K562 treated with DMSO at 1 percent for 48 hours (cell line): ENCODE measurements around the gene RIC8A. TPM values are rescaled to one million over a fixed set of nuclear protein-coding genes. Genes with fewer than 3 reads are reported as not detected.

Experiments
- total RNA-seq: library from RNA; unstranded; fragments of 300-600 nt; gene quantifications from 2 replicates; pipeline ENCODE4 v1.2.3, GENCODE V29; 2022; ENCODE audit warnings: low replicate concordance; ENCODE audit errors: extremely low read depth

The RIC8A gene
- total RNA-seq, result not detected in 2 replicates

GRCh38 chr11:207208-207862 lies at the start of gene RIC8A, which contains the start of gene BET1L:
TSS of gene RIC8A (plus strand) at chr11:207708. CDS start at chr11:208855, 1,147 bp downstream.
TSS of gene BET1L (minus strand) at chr11:207399. CDS start at chr11:207321, 78 bp downstream.

GRCh38 chr11:192674-193128 lies 14.8 kb upstream of the RIC8A start, which contains the start of gene SCGB1C1:
TSS of gene SCGB1C1 (plus strand) at chr11:193078. CDS start at chr11:193100, 22 bp downstream.

GRCh38 chr11:235997-236773 lies 28.7 kb downstream of the RIC8A start, which contains the start of gene SIRT3:
TSS of gene SIRT3 (minus strand) at chr11:236342. CDS start at chr11:236328, 14 bp downstream.

GRCh38 chr11:236774-237767 lies 29.6 kb downstream of the RIC8A start, which contains the start of gene PSMD13:
TSS of gene PSMD13 (plus strand) at chr11:236976. CDS start at chr11:237050, 74 bp downstream.

Other genes with a start within 250 kb of the RIC8A start
- not detected in 2 replicates for gene SCGB1C1, start 14.6 kb upstream of the RIC8A start, total RNA-seq
- not detected in 2 replicates for gene BET1L, start 309 bp upstream of the RIC8A start, total RNA-seq
- gene SIRT3, start 28.6 kb downstream of the RIC8A start, total RNA-seq, result not detected in 2 replicates
- gene PSMD13, start 29.3 kb downstream of the RIC8A start, total RNA-seq, result not detected in 2 replicates
- not detected in 2 replicates for gene NLRP6, start 70.7 kb downstream of the RIC8A start, total RNA-seq
- not detected in 2 replicates for gene PGGHG, start 81.4 kb downstream of the RIC8A start, total RNA-seq
- not detected in 2 replicates for gene IFITM5, start 91.8 kb downstream of the RIC8A start, total RNA-seq
- gene IFITM2, start 100.1 kb downstream of the RIC8A start, total RNA-seq, result 1,297 TPM in 1 of 2 replicates, not detected in the other
- gene IFITM1, start 106.3 kb downstream of the RIC8A start, total RNA-seq, result 1,098 TPM in 1 of 2 replicates, not detected in the other
- not detected in 2 replicates for gene IFITM3, start 113.2 kb downstream of the RIC8A start, total RNA-seq
- gene B4GALNT4, start 161.8 kb downstream of the RIC8A start, total RNA-seq, result not detected in 2 replicates
- gene PKP3, start 186.5 kb downstream of the RIC8A start, total RNA-seq, result not detected in 2 replicates
- not detected in 2 replicates for gene SIGIRR, start 207.3 kb downstream of the RIC8A start, total RNA-seq
- not detected in 2 replicates for gene ANO9, start 234.3 kb downstream of the RIC8A start, total RNA-seq
- not detected in 2 replicates for gene PTDSS2, start 242.6 kb downstream of the RIC8A start, total RNA-seq